ENCODE measurements around the gene ARHGAP10. TPM values are rescaled to one million over a fixed set of nuclear protein-coding genes. Genes with fewer than 3 reads are reported as not detected.

Gene ARHGAP10
- total and polyA plus RNA-seq, 10 of the 15 experiments (the other 5 are each of a cell fraction or from before 2014, with no cell fraction given): 1.3 to 25.8 (median 17.2) TPM

DNA sequence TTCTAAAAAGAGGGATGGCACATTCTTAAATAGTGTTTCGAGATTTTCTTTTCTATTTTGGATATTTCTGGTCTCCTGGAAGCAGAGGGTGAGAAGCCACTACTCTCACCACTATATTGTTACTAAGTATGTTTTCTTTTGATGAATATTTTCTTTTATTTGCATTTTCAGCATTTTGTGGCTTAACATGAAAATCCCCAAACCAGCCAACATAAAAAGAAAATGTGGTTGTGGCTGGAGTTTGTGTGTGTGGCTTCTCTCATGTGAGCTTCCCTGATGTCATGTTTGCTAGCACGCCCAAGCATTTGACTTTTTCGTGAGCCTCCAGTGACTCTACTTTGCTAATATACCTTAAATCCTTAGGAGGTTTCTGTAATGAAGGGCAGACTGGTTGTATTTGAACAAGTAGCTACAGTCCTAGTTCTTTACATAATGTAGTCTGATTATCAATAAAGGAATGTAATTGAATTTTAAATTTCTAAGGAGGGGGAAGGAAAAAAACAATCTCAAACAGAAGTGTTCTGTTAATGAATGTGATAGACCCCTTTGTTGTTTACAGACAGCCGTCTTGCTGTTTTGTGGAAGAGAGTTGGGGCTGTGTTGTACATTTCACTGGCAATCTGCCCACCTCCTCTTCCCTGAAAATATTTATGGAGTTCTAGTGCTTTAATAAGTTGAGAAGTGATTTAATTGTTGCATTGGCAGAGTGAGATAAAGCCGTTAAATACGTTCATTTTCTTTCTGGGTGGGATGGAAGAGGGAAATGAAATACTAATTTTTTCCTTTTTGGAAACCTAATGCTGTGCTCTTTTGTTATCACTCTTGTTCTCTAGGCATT, 114.6 kb downstream of the ARHGAP10 start (continued):
- TF ChIP-seq, protein P1, sequence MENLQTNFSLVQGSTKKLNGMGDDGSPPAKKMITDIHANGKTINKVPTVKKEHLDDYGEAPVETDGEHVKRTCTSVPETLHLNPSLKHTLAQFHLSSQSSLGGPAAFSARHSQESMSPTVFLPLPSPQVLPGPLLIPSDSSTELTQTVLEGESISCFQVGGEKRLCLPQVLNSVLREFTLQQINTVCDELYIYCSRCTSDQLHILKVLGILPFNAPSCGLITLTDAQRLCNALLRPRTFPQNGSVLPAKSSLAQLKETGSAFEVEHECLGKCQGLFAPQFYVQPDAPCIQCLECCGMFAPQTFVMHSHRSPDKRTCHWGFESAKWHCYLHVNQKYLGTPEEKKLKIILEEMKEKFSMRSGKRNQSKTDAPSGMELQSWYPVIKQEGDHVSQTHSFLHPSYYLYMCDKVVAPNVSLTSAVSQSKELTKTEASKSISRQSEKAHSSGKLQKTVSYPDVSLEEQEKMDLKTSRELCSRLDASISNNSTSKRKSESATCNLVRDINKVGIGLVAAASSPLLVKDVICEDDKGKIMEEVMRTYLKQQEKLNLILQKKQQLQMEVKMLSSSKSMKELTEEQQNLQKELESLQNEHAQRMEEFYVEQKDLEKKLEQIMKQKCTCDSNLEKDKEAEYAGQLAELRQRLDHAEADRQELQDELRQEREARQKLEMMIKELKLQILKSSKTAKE (IDR thresholded peaks at IDR 0.05; ENCODE audit: low read depth, poor library complexity, severe bottlenecking): peak; percentile 85
- peak; percentile 85 for TF ChIP-seq MEF2B (IDR thresholded peaks at IDR 0.05; ENCODE audit: partially characterized antibody, poor library complexity, severe bottlenecking)
- TF ChIP-seq POU2F2 (IDR thresholded peaks at IDR 0.05; ENCODE audit: borderline replicate concordance, low read depth, low read length): peak; percentile 83; the same call in 1 of the 3 replicates
- peak; percentile 74; the same call in 1 of the 2 replicates for TF ChIP-seq MEF2A (IDR thresholded peaks at IDR 0.05; ENCODE audit: insufficient read depth, low read depth, low read length)
- TF ChIP-seq NFIC (IDR thresholded peaks at IDR 0.05; ENCODE audit: low read depth, low read length): peak; percentile 91
- TF ChIP-seq, protein P2, sequence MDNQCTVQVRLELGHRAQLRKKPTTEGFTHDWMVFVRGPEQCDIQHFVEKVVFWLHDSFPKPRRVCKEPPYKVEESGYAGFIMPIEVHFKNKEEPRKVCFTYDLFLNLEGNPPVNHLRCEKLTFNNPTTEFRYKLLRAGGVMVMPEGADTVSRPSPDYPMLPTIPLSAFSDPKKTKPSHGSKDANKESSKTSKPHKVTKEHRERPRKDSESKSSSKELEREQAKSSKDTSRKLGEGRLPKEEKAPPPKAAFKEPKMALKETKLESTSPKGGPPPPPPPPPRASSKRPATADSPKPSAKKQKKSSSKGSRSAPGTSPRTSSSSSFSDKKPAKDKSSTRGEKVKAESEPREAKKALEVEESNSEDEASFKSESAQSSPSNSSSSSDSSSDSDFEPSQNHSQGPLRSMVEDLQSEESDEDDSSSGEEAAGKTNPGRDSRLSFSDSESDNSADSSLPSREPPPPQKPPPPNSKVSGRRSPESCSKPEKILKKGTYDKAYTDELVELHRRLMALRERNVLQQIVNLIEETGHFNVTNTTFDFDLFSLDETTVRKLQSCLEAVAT (IDR thresholded peaks at IDR 0.05): peak; percentile 91
- TF ChIP-seq SREBF1 (IDR thresholded peaks at IDR 0.05; ENCODE audit: low read length): no peak
- TF ChIP-seq, protein P3, sequence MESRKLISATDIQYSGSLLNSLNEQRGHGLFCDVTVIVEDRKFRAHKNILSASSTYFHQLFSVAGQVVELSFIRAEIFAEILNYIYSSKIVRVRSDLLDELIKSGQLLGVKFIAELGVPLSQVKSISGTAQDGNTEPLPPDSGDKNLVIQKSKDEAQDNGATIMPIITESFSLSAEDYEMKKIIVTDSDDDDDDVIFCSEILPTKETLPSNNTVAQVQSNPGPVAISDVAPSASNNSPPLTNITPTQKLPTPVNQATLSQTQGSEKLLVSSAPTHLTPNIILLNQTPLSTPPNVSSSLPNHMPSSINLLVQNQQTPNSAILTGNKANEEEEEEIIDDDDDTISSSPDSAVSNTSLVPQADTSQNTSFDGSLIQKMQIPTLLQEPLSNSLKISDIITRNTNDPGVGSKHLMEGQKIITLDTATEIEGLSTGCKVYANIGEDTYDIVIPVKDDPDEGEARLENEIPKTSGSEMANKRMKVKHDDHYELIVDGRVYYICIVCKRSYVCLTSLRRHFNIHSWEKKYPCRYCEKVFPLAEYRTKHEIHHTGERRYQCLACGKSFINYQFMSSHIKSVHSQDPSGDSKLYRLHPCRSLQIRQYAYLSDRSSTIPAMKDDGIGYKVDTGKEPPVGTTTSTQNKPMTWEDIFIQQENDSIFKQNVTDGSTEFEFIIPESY (IDR thresholded peaks at IDR 0.05): no peak
- TF ChIP-seq BACH1 (IDR thresholded peaks at IDR 0.05; ENCODE audit: borderline replicate concordance): peak; percentile 40; the same call in 1 of the 2 replicates
- no peak for TF ChIP-seq RFX5 (IDR thresholded peaks at IDR 0.05; ENCODE audit: low read depth, low read length)
- TF ChIP-seq CBX5 (IDR thresholded peaks at IDR 0.05; ENCODE audit: low read depth): peak; percentile 89
- TF ChIP-seq, protein P4, sequence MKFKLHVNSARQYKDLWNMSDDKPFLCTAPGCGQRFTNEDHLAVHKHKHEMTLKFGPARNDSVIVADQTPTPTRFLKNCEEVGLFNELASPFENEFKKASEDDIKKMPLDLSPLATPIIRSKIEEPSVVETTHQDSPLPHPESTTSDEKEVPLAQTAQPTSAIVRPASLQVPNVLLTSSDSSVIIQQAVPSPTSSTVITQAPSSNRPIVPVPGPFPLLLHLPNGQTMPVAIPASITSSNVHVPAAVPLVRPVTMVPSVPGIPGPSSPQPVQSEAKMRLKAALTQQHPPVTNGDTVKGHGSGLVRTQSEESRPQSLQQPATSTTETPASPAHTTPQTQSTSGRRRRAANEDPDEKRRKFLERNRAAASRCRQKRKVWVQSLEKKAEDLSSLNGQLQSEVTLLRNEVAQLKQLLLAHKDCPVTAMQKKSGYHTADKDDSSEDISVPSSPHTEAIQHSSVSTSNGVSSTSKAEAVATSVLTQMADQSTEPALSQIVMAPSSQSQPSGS (IDR thresholded peaks at IDR 0.05; ENCODE audit: low read length): peak; percentile 93
- TF ChIP-seq, protein P5, sequence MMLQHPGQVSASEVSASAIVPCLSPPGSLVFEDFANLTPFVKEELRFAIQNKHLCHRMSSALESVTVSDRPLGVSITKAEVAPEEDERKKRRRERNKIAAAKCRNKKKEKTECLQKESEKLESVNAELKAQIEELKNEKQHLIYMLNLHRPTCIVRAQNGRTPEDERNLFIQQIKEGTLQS (IDR thresholded peaks at IDR 0.05; ENCODE audit: borderline replicate concordance, extremely low read depth, low read depth, low read length): no peak
- TF ChIP-seq, protein P6, sequence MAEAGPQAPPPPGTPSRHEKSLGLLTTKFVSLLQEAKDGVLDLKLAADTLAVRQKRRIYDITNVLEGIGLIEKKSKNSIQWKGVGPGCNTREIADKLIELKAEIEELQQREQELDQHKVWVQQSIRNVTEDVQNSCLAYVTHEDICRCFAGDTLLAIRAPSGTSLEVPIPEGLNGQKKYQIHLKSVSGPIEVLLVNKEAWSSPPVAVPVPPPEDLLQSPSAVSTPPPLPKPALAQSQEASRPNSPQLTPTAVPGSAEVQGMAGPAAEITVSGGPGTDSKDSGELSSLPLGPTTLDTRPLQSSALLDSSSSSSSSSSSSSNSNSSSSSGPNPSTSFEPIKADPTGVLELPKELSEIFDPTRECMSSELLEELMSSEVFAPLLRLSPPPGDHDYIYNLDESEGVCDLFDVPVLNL (IDR thresholded peaks at IDR 0.05; ENCODE audit: low read depth, low read length): no peak
- no peak for TF ChIP-seq ZNF274 (IDR thresholded peaks at IDR 0.05; ENCODE audit: insufficient read depth, insufficient read length)
- TF ChIP-seq CBFB (IDR thresholded peaks at IDR 0.05; ENCODE audit: low read depth): peak; percentile 90
- TF ChIP-seq MTA2 (IDR thresholded peaks at IDR 0.05; ENCODE audit: low read depth): peak; percentile 90
- peak; percentile 99 for TF ChIP-seq RUNX3 (IDR thresholded peaks at IDR 0.05; ENCODE audit: low read length)
- no peak for TF ChIP-seq SIN3A (IDR thresholded peaks at IDR 0.05; ENCODE audit: low read depth, low read length)
- TF ChIP-seq NR2C2 (IDR thresholded peaks at IDR 0.05; ENCODE audit: borderline replicate concordance, control insufficient read depth, insufficient read length, low read depth): no peak
- TF ChIP-seq SMAD1 (IDR thresholded peaks at IDR 0.05; ENCODE audit: low read depth, partially characterized antibody): no peak

Measured in GM12878 (cell line).